Vagina (tissue), 2 donors: ENCODE data around the gene PCDH17.

Experiments used
- CTCF ChIP-seq, 3 experiments: fragments of 450-650 bp in 2 of 3; fragments of 200-600 bp in 1 of 3; sonication (generic) in 1 of 3; IDR thresholded peaks; one replicate each; pipeline ENCODE4 v1.5.1; 2017 to 2019; ENCODE audit warnings: antibody characterized with exemption in 3 of 3, mild to moderate bottlenecking in 2 of 3, moderate library complexity in 2 of 3
- POLR2A ChIP-seq, 2 donors: fragments of 450-650 bp; IDR thresholded peaks; one replicate each; pipeline ENCODE4 v1.6.1; 2017; ENCODE audit warnings: antibody characterized with exemption in 2 of 2, mild to moderate bottlenecking in 2 of 2, moderate library complexity in 2 of 2
- POLR2AphosphoS5 ChIP-seq, 2 donors: sonication (generic); formaldehyde crosslinking; IDR thresholded peaks; one replicate each; pipeline ENCODE4 v1.9.0; 2017; ENCODE audit warnings: antibody characterized with exemption in 2 of 2, mild to moderate bottlenecking in 2 of 2, low read depth in 1 of 2; ENCODE audit not compliant: insufficient read depth in 1 of 2

GRCh38 chr13:57673197-57673596 is 41.7 kb downstream of the PCDH17 start:
- TF ChIP-seq POLR2A (IDR thresholded peaks at IDR 0.05), result no peak
- TF ChIP-seq CTCF (IDR thresholded peaks at IDR 0.05), result no peak
- no peak for TF ChIP-seq POLR2AphosphoS5 (IDR thresholded peaks at IDR 0.05; ENCODE audit: insufficient read depth in 1 of 2, low read depth in 1 of 2)
